GM19397 (cell line): ENCODE data around the gene POLL.
"Not testable (repeated sequence)": the region's sequence is repeated elsewhere in the genome, so short reads cannot be mapped to it uniquely, and the experiment has no call there.

Experiments
- ATAC-seq: cut with Tn5 transposase; IDR thresholded peaks from one replicate; pipeline ENCODE4 v1.9.1; 2021; ENCODE audit warnings: mild to moderate bottlenecking, moderate library complexity; ENCODE audit not compliant: unreplicated experiment

POLL gene

DNA sequence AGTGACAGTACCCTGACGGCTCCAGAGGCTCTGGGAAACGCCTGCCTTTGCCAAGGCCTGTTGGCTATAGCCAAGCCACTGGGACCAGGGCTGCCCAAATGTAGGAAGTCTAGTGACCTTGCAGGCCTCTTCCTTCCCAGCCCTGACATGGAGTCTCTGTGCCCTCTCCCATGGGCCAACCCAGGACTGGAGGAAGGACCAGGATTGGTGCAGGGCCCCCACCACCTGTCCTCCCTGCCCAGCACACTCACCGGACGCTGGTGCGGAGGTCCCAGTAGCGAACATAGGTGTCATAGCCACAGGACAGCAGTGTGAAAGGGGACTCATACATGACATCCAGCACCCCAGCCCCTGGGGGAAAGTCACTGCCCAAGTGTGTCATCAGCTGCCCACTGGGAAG lies 24.0 kb upstream of the POLL start:
- ATAC-seq: no peak

- no peak for ATAC-seq
Measured at GRCh38 chr10:101611096-101611905, 23.2 kb upstream of the POLL start.

- no peak for ATAC-seq
Measured at GRCh38 chr10:101609481-101609880, 21.4 kb upstream of the POLL start.

GRCh38 chr10:101607124-101607523 lies 19.1 kb upstream of the POLL start:
- ATAC-seq: no peak

GRCh38 chr10:101602761-101603398 lies 14.8 kb upstream of the POLL start:
- ATAC-seq: no peak

GRCh38 chr10:101601541-101601940 lies 13.5 kb upstream of the POLL start:
- no peak for ATAC-seq

GRCh38 chr10:101597091-101597900 lies 9.2 kb upstream of the POLL start:
- no peak for ATAC-seq

DNA sequence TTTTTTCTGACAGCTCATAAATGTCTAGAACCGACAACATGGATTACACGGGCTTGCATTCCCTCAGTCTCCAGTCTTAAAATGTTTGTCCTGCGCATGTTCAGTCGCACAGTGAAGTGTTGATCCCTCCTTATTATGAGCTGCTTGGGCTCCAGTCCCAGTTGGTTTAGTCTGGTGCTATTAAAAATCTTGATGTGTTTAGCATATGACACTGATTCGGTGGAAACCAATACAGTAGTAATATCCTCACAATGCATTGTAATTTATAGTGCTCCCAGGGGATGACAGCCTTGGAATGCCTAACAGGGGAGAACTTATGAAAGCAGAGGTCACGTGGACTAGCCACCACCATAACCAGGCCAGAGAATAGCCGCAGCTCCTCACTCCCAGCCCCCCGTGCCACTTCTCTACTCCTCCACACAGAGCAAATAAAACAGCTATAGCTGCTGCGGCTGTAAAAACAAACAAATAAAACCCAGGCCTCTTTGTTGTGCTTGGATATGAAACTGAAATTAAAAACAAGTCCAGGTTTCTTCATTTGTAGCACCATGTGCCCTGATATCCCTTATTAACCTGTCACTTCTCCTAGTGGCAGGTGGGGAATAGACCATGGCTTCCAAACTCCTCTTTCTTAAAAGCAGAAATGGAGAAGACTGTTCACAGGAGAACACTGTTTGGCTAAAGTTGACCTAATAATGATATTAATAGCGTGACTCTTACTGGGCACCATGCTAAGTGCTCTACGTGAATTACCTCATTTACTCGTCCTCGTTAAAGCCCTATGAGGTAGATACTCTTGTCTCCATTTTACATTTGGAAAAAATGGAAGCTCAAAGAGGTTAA lies 7.8 kb upstream of the POLL start:
- no peak for ATAC-seq

- ATAC-seq: not testable (repeated sequence)
Measured at GRCh38 chr10:101593331-101593730, 5.3 kb upstream of the POLL start.

- ATAC-seq: no peak
Measured at GRCh38 chr10:101588879-101589278, 822 bp upstream of the POLL start.

DNA sequence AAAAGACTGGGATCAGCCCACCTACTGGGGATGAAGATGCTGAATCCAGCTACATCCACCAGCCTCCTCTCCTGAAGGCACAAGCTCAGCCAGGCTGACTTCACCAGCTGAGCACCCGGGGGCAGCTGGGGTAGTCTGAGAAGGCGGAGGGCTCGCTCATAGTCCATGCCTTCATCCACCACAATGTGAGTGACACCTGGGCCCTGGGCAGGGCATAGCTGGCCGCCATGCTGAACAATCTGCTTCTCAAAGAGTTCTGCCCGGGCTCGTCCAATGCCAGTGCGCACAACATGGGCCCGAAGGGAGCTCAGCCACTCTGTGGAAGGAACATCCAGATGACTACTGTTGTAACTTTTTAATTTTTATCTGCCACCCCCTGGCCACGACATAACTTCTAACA lies 2.2 kb downstream of the POLL start:
- ATAC-seq: no peak

GRCh38 chr10:101580486-101581399 lies 7.3 kb downstream of the POLL start:
- no peak for ATAC-seq

GRCh38 chr10:101579516-101579870 lies 8.6 kb downstream of the POLL start:
- ATAC-seq: no peak

DNA sequence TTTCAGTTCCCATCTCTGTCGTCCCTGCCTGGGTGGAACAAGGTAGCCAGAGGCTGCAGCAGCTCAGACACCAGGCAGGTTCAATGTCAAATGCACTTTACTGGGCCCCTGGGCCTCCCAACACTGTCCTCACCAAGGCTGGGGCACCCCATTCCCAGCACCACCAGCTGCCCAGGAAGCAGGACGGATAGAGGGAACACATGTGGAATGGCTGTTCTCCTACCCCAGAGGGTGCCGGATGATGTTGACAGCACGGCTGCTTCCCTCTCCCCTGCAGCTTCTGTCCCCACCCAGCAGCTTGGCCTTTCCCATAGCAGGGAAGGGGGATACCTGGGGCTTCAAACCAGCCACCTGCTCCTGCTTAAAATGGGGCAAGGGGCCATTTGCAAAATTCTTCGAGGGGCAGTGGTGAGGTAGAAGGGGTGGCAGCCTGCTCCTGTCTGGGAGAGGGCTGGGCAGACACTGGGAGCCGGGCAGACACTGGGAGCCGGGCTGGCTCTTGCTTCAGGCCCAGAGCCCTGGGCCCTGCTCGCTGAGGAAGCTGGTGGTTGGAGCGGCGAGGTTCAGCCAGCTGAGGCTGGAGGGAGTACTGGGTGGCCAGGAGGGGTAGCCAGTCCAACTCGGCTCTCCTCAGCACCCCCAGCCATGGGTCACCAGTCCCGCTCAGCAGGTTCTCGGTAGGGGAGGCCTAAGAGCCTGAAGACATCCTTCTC lies 9.1 kb downstream of the POLL start:
- no peak for ATAC-seq

DNA sequence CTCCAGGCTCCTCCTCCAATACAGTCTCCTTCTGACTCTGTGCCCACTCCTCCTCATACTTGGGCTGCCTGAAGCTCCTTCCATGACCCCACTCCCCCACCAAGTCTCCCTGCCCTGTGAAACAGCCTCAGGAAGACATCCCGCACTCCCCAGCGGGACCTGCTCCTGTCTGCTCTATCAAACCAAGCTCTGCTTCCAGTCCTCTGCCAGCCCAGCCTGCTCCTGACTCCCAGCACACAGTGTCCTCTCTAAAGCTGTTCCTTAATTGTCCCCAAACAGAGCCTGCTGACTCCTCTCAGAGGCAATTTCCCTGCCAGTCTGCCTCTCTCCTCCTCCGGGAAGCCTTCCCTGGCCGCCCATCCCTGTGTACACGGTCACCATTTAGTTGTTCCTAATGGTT lies 9.9 kb downstream of the POLL start:
- ATAC-seq: no peak

- no peak for ATAC-seq
Measured at GRCh38 chr10:101577121-101577871, 10.8 kb downstream of the POLL start.

DNA sequence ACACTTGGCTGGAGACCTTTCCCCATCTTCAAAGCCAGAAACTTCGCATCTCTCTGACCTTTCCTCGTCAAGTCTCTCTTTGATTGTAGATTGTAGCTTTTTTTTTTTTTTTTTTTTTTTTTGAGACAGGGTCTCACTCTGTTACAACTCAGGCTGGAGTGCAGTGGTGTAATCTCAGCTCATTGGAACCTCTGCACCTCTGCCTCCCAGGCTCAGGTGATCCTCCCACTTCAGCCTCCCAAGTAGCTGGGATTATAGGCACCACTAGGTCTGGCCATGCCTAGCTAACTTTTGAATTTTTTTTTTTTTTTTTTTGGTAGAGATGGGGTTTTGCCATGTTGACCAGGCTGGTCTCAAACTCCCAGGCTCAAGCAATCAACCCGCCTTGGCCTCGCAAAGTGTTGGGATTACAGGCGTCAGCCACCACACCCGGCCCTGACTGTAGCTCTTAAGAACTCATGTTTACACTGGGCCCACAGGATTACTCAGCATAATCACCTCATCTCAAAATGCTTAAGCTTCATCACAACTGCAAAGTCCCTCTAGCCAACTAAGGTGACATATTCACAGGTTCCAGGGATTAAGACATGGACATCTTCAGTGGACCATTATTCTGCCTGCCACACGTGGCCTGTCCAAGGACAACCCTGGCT lies 11.7 kb downstream of the POLL start:
- no peak for ATAC-seq
